GM23338 (cell line): ENCODE results near the gene C14orf93. TPM values are rescaled to one million over a fixed set of nuclear protein-coding genes. Genes with fewer than 3 reads are reported as not detected.

ENCODE experiments used
- ATAC-seq: fragments of 200-7000 bp; cut with Tn5 transposase; 3 replicates; pipeline ENCODE4 v1.9.1; 2020
- DNase-seq: peaks from one replicate; pipeline ENCODE4 v3.0.0-alpha.2; 2015; ENCODE audit warnings: low spot score
- H2AFZ ChIP-seq: fragments of 200-600 bp; sonication (generic); 2 replicates; pipeline ENCODE4 v1.8.0; 2016; ENCODE audit warnings: antibody characterized with exemption, mild to moderate bottlenecking, moderate library complexity
- H3F3A ChIP-seq: fragments of 200-600 bp; sonication (generic); replicated peaks from 2 replicates; pipeline ENCODE4 v1.8.0; 2017; ENCODE audit warnings: antibody characterized with exemption, mixed run types, low read depth
- H3K27ac ChIP-seq: fragments of 200-600 bp; sonication (generic); 2 replicates; pipeline ENCODE4 v1.6.1; 2016; ENCODE audit warnings: low read depth
- H3K27me3 ChIP-seq: fragments of 200-600 bp; sonication (generic); 2 replicates; pipeline ENCODE4 v1.8.0; 2016; ENCODE audit warnings: mild to moderate bottlenecking, mixed run types, moderate library complexity; ENCODE audit not compliant: insufficient read depth
- H3K36me3 ChIP-seq: fragments of 200-600 bp; sonication (generic); 2 replicates; pipeline ENCODE4 v1.8.0; 2016; ENCODE audit warnings: mild to moderate bottlenecking; ENCODE audit not compliant: insufficient read depth
- H3K4me1 ChIP-seq: fragments of 200-600 bp; sonication (generic); 2 replicates; pipeline ENCODE4 v1.8.0; 2016; ENCODE audit warnings: mild to moderate bottlenecking, moderate library complexity; ENCODE audit not compliant: insufficient read depth
- H3K4me2 ChIP-seq: fragments of 200-600 bp; sonication (generic); 2 replicates; pipeline ENCODE4 v1.7.1; 2017; ENCODE audit warnings: mixed run types
- H3K4me3 ChIP-seq: fragments of 200-600 bp; sonication (generic); 2 replicates; pipeline ENCODE4 v1.6.1; 2016; ENCODE audit warnings: mixed run types
- H3K79me2 ChIP-seq: fragments of 200-600 bp; sonication (generic); replicated peaks from 2 replicates; pipeline ENCODE4 v1.8.0; 2017; ENCODE audit warnings: mild to moderate bottlenecking; ENCODE audit not compliant: insufficient read depth
- H3K9me2 ChIP-seq: fragments of 200-600 bp; sonication (generic); 2 replicates; pipeline ENCODE4 v1.8.0; 2017; ENCODE audit not compliant: insufficient read depth
- H4K20me1 ChIP-seq: fragments of 200-600 bp; sonication (generic); replicated peaks from 2 replicates; pipeline ENCODE4 v1.8.0; 2017; ENCODE audit warnings: mild to moderate bottlenecking; ENCODE audit not compliant: insufficient read depth
- H3K27ac Mint-ChIP-seq: 2 replicates; pipeline ENCODE4 v1.8.0; 2020; ENCODE audit warnings: inconsistent platforms, mild to moderate bottlenecking, moderate library complexity, mixed read lengths
- H3K27me3 Mint-ChIP-seq: 3 replicates; pipeline ENCODE4 v1.8.0; 2022; ENCODE audit warnings: low read depth, mild to moderate bottlenecking, moderate library complexity, mixed read lengths, inconsistent platforms; ENCODE audit not compliant: insufficient read depth, poor library complexity
- H3K36me3 Mint-ChIP-seq: 3 replicates; pipeline ENCODE4 v1.8.0; 2021; ENCODE audit warnings: low read depth, mild to moderate bottlenecking, inconsistent platforms, moderate library complexity, mixed read lengths
- H3K4me1 Mint-ChIP-seq: 3 replicates; pipeline ENCODE4 v1.8.0; 2020; ENCODE audit warnings: mild to moderate bottlenecking, inconsistent platforms, mixed read lengths
- H3K4me3 Mint-ChIP-seq: 3 replicates; pipeline ENCODE4 v1.8.0; 2021; ENCODE audit warnings: moderate library complexity, mild to moderate bottlenecking, inconsistent platforms, mixed read lengths
- H3K9me3 Mint-ChIP-seq: 3 replicates; pipeline ENCODE4 v1.8.0; 2020; ENCODE audit warnings: moderate library complexity, mild to moderate bottlenecking, inconsistent platforms, mixed read lengths
- CREB1 ChIP-seq: fragments of 250-450 bp; sonication (Bioruptor Pico); IDR thresholded peaks from 2 replicates; pipeline ENCODE4 v1.5.0; 2020; ENCODE audit warnings: low read depth, mild to moderate bottlenecking, moderate library complexity
- EZH2 ChIP-seq: fragments of 200-600 bp; sonication (generic); IDR thresholded peaks from one replicate; pipeline ENCODE4 v1.8.0; 2017; ENCODE audit warnings: antibody characterized with exemption, mild to moderate bottlenecking, low read depth; ENCODE audit not compliant: unreplicated experiment
- JUNB ChIP-seq: IDR thresholded peaks from one replicate; pipeline ENCODE4 v1.6.1; 2016; ENCODE audit warnings: antibody characterized with exemption; ENCODE audit not compliant: unreplicated experiment
- POLR2AphosphoS5 ChIP-seq: IDR thresholded peaks from 2 replicates; pipeline ENCODE4 v1.6.1; 2016; ENCODE audit warnings: antibody characterized with exemption, low read depth
- STAT1 ChIP-seq: IDR thresholded peaks from one replicate; pipeline ENCODE4 v1.6.1; 2016; ENCODE audit warnings: antibody characterized with exemption; ENCODE audit not compliant: unreplicated experiment
- ZNF331 ChIP-seq: fragments of 250-450 bp; sonication (Bioruptor Pico); IDR thresholded peaks from 2 replicates; pipeline ENCODE4 v1.5.0; 2020; ENCODE audit warnings: low read depth, mild to moderate bottlenecking, moderate library complexity
- polyA plus RNA-seq: library from polyadenylated mRNA; unstranded; fragments of >200 nt; fragmentation: Nextera tagmentation; extraction: Ambion mirVana; gene quantifications from 2 replicates; pipeline ENCODE4 v1.2.1, GENCODE V29; 2016
- total RNA-seq: library from RNA; depleted of rRNA; stranded (reverse); fragments of >200 nt; shearing (Covaris generic); gene quantifications from 2 replicates; pipeline ENCODE4 v1.2.3, GENCODE V29; 2014
- TF ChIP-seq, protein P1 (sequence below): fragments of 250-450 bp; sonication (Bioruptor Pico); IDR thresholded peaks from 2 replicates; pipeline ENCODE4 v1.5.0; 2020; ENCODE audit warnings: mild to moderate bottlenecking, moderate library complexity

Gene C14orf93
- total and polyA plus RNA-seq, 2 experiments from 2014 or later, result 3.5 to 11.7 TPM

DNA sequence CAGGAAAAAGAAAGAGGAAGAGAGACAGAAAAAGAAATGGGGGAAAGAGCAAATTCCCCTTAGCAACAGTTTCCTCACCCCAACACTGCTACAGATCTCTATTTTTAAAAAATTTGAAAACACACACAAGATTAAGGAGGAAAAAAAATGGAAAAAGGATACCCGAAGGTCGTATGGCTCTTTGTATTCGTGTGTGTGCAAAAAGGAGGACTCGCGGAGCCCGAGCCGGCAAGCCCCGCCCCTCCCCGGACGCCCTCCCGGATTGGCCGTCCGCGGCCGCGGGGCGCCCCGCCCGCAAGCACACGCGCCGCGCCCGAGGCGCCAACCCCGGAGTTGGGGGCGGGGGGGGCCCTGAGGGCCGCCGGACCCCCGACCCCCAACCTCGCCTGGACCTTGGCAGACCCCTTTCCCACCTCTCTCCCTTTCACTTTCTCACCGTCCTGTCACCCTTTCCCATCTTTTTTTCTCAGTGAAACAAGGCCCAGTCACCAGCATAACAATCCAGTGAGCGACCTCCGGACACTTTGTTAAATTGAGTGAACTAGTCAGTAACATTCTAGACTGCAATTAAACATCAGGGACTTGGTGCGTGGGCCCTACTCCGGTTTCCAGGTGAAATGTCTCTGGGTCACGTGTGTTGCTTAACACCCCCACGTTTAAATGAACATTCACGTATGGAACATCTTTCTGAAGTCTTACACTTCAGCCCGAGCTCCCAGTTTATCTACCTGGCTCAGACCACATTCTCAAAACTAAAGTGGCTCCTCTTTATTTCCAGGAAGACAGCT, at the start of gene C14orf93 (continued):
- TF ChIP-seq CREB1, result no peak
- no peak for TF ChIP-seq EZH2
- no peak for TF ChIP-seq JUNB

DNA sequence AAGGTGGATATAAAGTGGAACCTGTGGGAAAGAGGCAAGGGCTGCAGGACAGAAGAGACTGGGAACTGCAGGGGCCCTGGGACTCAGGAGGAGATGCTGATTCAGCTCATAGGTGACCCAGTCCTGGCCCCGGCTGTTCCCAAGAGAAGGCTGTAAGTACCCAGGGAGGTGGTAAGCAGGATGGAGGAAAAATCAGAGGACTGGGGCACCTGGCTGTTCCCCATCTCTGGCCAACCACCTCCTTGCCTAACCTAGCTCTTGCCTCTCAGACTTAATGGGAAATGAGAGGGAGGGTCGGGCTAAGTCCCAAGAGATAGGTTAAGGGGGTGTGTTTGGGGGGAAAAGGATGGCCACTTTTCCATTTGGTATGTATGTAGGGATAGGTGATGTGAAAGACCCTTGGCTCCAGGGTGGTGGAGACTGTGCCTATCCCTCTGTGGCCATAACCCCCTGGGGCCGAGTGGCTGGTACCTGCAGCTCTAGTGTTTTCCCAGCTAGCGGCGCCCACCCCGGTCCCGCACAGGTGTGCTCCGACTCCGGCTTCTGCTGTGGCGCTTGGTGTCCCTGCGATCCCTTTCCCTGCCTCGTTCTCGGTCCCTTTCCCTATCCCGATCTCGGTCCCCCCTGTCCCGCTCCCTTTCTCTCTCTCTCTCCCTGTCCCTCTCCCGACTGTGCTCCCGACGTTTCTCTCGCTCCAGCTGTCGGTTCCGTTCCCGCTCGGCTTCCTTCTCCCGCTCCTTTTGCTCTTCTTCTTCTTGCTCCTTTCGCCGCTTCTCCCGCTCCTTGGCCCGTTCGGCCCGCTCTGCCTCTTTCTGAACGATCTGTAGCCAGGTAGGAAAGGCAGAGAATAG, 48.9 kb upstream of the C14orf93 start:
- Histone ChIP-seq H4K20me1 (peaks cover 24% of the 10 kb centered on the region), H3K27ac (peak overlapping the region; percentile 85; the same call in 1 of the 2 replicates), H3K36me3 (peaks cover 29% of the 10 kb centered on the region), H3K4me3 (no peak overlapping the region), H3K4me2 (no peak overlapping the region; the same call in 1 of the 2 replicates), H3K9me2 (no peaks in the 10 kb centered on the region), H2AFZ (no peak overlapping the region), H3K4me1 (peaks cover 14% of the 10 kb centered on the region; the same call in 1 of the 2 replicates), H3K27me3 (peaks cover 4% of the 10 kb centered on the region; the same call in 1 of the 2 replicates), H3K79me2 (0 out of 2 replicates have a peak, but pooled peaks cover 8% of the 10 kb centered on the region), H3F3A (peaks cover 40% of the 10 kb centered on the region)
- peaks cover 18% of the 10 kb centered on the region for H3K4me1 Mint-ChIP-seq
- H3K9me3 Mint-ChIP-seq, result no peaks in the 10 kb centered on the region
- no peak for ATAC-seq
- no peak for TF ChIP-seq JUNB
- no peak overlapping the region for H3K27ac Mint-ChIP-seq
- H3K27me3 Mint-ChIP-seq, result peaks cover 18% of the 10 kb centered on the region
- peaks cover 65% of the 10 kb centered on the region for H3K36me3 Mint-ChIP-seq
- peak; percentile 42 for DNase-seq
- no peak overlapping the region; the same call in 2 of the 3 replicates for H3K4me3 Mint-ChIP-seq

GRCh38 chr14:23057757-23058653, 48.1 kb upstream of the C14orf93 start:
- Histone ChIP-seq H3K27ac (peak overlapping the region; percentile 85), H2AFZ (peak overlapping the region; percentile 88), H3K36me3 (peaks cover 22% of the 10 kb centered on the region)
- TF ChIP-seq ZNF331, result no peak
- TF ChIP-seq EZH2, result no peak
- TF ChIP-seq STAT1, result no peak
- TF ChIP-seq, protein P1, sequence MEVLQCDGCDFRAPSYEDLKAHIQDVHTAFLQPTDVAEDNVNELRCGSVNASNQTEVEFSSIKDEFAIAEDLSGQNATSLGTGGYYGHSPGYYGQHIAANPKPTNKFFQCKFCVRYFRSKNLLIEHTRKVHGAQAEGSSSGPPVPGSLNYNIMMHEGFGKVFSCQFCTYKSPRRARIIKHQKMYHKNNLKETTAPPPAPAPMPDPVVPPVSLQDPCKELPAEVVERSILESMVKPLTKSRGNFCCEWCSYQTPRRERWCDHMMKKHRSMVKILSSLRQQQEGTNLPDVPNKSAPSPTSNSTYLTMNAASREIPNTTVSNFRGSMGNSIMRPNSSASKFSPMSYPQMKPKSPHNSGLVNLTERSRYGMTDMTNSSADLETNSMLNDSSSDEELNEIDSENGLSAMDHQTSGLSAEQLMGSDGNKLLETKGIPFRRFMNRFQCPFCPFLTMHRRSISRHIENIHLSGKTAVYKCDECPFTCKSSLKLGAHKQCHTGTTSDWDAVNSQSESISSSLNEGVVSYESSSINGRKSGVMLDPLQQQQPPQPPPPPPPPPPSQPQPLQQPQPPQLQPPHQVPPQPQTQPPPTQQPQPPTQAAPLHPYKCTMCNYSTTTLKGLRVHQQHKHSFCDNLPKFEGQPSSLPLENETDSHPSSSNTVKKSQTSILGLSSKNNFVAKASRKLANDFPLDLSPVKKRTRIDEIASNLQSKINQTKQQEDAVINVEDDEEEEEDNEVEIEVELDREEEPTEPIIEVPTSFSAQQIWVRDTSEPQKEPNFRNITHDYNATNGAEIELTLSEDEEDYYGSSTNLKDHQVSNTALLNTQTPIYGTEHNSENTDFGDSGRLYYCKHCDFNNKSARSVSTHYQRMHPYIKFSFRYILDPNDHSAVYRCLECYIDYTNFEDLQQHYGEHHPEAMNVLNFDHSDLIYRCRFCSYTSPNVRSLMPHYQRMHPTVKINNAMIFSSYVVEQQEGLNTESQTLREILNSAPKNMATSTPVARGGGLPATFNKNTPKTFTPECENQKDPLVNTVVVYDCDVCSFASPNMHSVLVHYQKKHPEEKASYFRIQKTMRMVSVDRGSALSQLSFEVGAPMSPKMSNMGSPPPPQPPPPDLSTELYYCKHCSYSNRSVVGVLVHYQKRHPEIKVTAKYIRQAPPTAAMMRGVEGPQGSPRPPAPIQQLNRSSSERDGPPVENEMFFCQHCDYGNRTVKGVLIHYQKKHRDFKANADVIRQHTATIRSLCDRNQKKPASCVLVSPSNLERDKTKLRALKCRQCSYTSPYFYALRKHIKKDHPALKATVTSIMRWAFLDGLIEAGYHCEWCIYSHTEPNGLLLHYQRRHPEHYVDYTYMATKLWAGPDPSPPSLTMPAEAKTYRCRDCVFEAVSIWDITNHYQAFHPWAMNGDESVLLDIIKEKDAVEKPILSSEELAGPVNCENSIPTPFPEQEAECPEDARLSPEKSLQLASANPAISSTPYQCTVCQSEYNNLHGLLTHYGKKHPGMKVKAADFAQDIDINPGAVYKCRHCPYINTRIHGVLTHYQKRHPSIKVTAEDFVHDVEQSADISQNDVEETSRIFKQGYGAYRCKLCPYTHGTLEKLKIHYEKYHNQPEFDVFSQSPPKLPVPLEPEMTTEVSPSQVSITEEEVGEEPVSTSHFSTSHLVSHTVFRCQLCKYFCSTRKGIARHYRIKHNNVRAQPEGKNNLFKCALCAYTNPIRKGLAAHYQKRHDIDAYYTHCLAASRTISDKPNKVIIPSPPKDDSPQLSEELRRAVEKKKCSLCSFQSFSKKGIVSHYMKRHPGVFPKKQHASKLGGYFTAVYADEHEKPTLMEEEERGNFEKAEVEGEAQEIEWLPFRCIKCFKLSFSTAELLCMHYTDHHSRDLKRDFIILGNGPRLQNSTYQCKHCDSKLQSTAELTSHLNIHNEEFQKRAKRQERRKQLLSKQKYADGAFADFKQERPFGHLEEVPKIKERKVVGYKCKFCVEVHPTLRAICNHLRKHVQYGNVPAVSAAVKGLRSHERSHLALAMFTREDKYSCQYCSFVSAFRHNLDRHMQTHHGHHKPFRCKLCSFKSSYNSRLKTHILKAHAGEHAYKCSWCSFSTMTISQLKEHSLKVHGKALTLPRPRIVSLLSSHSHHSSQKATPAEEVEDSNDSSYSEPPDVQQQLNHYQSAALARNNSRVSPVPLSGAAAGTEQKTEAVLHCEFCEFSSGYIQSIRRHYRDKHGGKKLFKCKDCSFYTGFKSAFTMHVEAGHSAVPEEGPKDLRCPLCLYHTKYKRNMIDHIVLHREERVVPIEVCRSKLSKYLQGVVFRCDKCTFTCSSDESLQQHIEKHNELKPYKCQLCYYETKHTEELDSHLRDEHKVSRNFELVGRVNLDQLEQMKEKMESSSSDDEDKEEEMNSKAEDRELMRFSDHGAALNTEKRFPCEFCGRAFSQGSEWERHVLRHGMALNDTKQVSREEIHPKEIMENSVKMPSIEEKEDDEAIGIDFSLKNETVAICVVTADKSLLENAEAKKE (CRISPR knock-in tag), result no peak
- TF ChIP-seq POLR2AphosphoS5, result peak; percentile 67

More at GRCh38 chr14:23057757-23058653, 48.1 kb upstream of the C14orf93 start:
- Histone ChIP-seq H3F3A (peaks cover 32% of the 10 kb centered on the region), H3K4me2 (peak overlapping the region; percentile 98), H3K79me2 (0 out of 2 replicates have a peak, but pooled peaks cover 3% of the 10 kb centered on the region), H4K20me1 (peaks cover 16% of the 10 kb centered on the region), H3K4me1 (peaks cover 14% of the 10 kb centered on the region; the same call in 1 of the 2 replicates), H3K27me3 (peaks cover 4% of the 10 kb centered on the region; the same call in 1 of the 2 replicates), H3K9me2 (no peaks in the 10 kb centered on the region), H3K4me3 (peak overlapping the region; percentile 86)
- H3K27me3 Mint-ChIP-seq, result peaks cover 18% of the 10 kb centered on the region
- H3K4me1 Mint-ChIP-seq, result peaks cover 18% of the 10 kb centered on the region
- no peaks in the 10 kb centered on the region for H3K9me3 Mint-ChIP-seq
- DNase-seq, result peak; percentile 96
- peaks cover 58% of the 10 kb centered on the region for H3K36me3 Mint-ChIP-seq
- peak; percentile 70 for ATAC-seq
- peak overlapping the region; percentile 85 for H3K4me3 Mint-ChIP-seq
- H3K27ac Mint-ChIP-seq, result peak overlapping the region; percentile 90
